DOHH2 (cell line): ENCODE data around the gene TOR4A.
A peak's percentile ranks its signal among the peaks of the same experiment; 100 is the strongest.

ENCODE experiments used
- H3F3A ChIP-seq: fragments of 200-600 bp; sonication (generic), shearing (Covaris generic); 2 replicates; pipeline ENCODE4 v1.6.0; 2016; ENCODE audit warnings: antibody characterized with exemption, mild to moderate bottlenecking; ENCODE audit not compliant: control insufficient read depth, insufficient read depth
- H3K27ac ChIP-seq: fragments of 200-600 bp; sonication (generic); 2 replicates; pipeline ENCODE4 v1.5.1; 2014; ENCODE audit warnings: low read depth, mild to moderate bottlenecking, low read length, moderate library complexity
- H3K27me3 ChIP-seq: fragments of 200-600 bp; sonication (generic); 2 replicates; pipeline ENCODE4 v1.6.1; 2014; ENCODE audit warnings: mild to moderate bottlenecking, low read length, mixed read lengths; ENCODE audit not compliant: control insufficient read depth
- H3K36me3 ChIP-seq: fragments of 200-600 bp; sonication (generic); 2 replicates; pipeline ENCODE4 v1.6.1; 2014; ENCODE audit warnings: mild to moderate bottlenecking, low read length, moderate library complexity, mixed read lengths; ENCODE audit not compliant: control insufficient read depth
- H3K4me1 ChIP-seq: fragments of 200-600 bp; sonication (generic); 2 replicates; pipeline ENCODE4 v1.6.1; 2014; ENCODE audit warnings: mild to moderate bottlenecking, low read length, mixed read lengths; ENCODE audit not compliant: control insufficient read depth
- H3K4me2 ChIP-seq: fragments of 200-600 bp; sonication (generic); 2 replicates; pipeline ENCODE4 v1.6.0; 2014; ENCODE audit warnings: mild to moderate bottlenecking, low read length, moderate library complexity
- H3K4me3 ChIP-seq: fragments of 200-600 bp; sonication (generic); 2 replicates; pipeline ENCODE4 v1.5.1; 2014; ENCODE audit warnings: mild to moderate bottlenecking, low read length, mixed read lengths
- H3K79me2 ChIP-seq: fragments of 200-600 bp; sonication (generic); 2 replicates; pipeline ENCODE4 v1.6.1; 2014; ENCODE audit warnings: mild to moderate bottlenecking, low read length, mixed read lengths; ENCODE audit not compliant: control insufficient read depth
- H3K9me2 ChIP-seq: fragments of 200-600 bp; sonication (generic); replicated peaks from 2 replicates; pipeline ENCODE4 v1.6.1; 2014; ENCODE audit warnings: mild to moderate bottlenecking, low read length, mixed read lengths; ENCODE audit not compliant: control insufficient read depth
- H3K9me3 ChIP-seq: fragments of 200-600 bp; sonication (generic); 2 replicates; pipeline ENCODE4 v1.6.1; 2014; ENCODE audit warnings: antibody characterized with exemption, low read length, mixed read lengths; ENCODE audit not compliant: control insufficient read depth, insufficient read depth
- H4K20me1 ChIP-seq: fragments of 200-600 bp; sonication (generic); 2 replicates; pipeline ENCODE4 v1.6.0; 2014; ENCODE audit warnings: low read depth, mild to moderate bottlenecking, antibody characterized with exemption, low read length, moderate library complexity; ENCODE audit not compliant: control insufficient read depth, insufficient read depth
- EZH2phosphoT487 ChIP-seq: fragments of 200-600 bp; sonication (generic); IDR thresholded peaks from 2 replicates; pipeline ENCODE4 v1.6.1; 2017; ENCODE audit warnings: borderline replicate concordance, mild to moderate bottlenecking, antibody characterized with exemption, low read length, moderate library complexity, mixed read lengths
- TF ChIP-seq, protein P1 (sequence below): fragments of 200-600 bp; sonication (generic); IDR thresholded peaks from one replicate; pipeline ENCODE4 v1.5.1; 2014; ENCODE audit warnings: antibody characterized with exemption, mild to moderate bottlenecking, low read depth, low read length; ENCODE audit not compliant: poor library complexity, severe bottlenecking

TOR4A gene

DNA sequence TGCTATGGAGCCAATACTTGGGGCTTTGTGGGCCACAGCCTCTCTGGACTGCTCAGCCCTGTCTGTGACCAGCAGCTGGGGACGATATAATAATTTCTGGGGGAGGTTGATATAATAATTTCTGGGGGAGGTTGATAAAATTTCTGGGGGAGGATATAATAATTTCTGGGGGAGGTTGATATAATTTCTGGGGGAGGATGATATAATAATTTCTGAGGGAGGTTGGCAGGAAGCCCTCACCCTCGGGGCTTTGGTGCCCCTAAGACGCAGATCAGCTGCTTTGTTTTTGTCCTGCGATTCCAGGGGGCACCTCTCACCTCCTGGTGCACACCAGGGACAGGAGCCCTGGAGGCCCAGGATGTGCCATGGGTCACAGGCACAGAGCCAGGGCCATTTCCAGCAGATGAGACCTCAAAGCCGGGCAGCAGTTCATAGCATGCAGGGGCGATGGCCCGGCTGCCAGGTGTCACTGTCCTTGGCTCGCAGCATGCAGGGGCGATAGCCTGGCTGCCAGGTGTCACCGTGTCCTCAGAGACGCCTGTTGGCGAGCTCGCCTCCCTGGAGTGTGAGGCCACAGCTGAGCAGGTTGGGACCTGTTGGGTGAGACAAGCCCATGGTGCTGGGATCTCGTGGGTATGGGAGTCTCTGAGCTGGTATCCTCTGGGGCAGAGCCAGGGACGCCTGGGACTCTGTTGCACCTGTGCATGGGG, 3.8 kb upstream of the TOR4A start:
- Histone ChIP-seq H3F3A (peaks cover 15% of the 10 kb centered on the region), H3K27ac (peak overlapping the region; percentile 85), H3K9me2 (no peaks in the 10 kb centered on the region), H3K4me1 (peaks cover 94% of the 10 kb centered on the region), H3K27me3 (no peaks in the 10 kb centered on the region), H4K20me1 (no peaks in the 10 kb centered on the region), H3K79me2 (peaks cover 35% of the 10 kb centered on the region), H3K4me2 (peak overlapping the region; percentile 85), H3K9me3 (no peaks in the 10 kb centered on the region), H3K4me3 (peak overlapping the region; percentile 85), H3K36me3 (peaks cover 48% of the 10 kb centered on the region)
- TF ChIP-seq, protein P1, sequence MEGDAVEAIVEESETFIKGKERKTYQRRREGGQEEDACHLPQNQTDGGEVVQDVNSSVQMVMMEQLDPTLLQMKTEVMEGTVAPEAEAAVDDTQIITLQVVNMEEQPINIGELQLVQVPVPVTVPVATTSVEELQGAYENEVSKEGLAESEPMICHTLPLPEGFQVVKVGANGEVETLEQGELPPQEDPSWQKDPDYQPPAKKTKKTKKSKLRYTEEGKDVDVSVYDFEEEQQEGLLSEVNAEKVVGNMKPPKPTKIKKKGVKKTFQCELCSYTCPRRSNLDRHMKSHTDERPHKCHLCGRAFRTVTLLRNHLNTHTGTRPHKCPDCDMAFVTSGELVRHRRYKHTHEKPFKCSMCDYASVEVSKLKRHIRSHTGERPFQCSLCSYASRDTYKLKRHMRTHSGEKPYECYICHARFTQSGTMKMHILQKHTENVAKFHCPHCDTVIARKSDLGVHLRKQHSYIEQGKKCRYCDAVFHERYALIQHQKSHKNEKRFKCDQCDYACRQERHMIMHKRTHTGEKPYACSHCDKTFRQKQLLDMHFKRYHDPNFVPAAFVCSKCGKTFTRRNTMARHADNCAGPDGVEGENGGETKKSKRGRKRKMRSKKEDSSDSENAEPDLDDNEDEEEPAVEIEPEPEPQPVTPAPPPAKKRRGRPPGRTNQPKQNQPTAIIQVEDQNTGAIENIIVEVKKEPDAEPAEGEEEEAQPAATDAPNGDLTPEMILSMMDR = no peak
- TF ChIP-seq EZH2phosphoT487 = no peak

DNA sequence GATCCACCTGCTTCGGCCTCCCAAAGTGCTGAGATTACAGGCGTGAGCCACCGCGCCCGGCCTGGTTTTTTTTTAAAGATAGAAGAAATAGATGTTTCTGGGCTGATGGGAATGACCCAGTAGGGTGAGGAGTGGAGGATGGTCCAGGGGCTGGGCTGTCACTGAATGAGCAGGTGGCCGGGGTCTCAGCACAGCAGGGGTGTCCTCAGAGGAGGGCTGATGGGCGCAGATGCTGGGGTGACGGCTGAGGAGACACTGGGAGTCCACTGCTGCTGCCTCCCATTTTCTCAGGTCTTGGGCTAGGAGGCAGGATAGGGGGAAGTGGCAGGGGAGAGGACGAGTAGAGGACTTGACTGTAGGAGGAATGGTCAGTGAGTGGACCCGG, 2.3 kb upstream of the TOR4A start:
- H3F3A ChIP-seq = peaks cover 5% of the 10 kb centered on the region; the same call in 1 of the 2 replicates
- H3K4me3 ChIP-seq = peak overlapping the region; percentile 85
- TF ChIP-seq, protein P1 = no peak
- no peak for TF ChIP-seq EZH2phosphoT487
- peaks cover 86% of the 10 kb centered on the region for H3K4me1 ChIP-seq
- peaks cover 33% of the 10 kb centered on the region for H3K79me2 ChIP-seq
- H3K9me2 ChIP-seq = no peaks in the 10 kb centered on the region
- H3K27ac ChIP-seq = peak overlapping the region; percentile 85
- H3K27me3 ChIP-seq = no peaks in the 10 kb centered on the region
- no peaks in the 10 kb centered on the region for H4K20me1 ChIP-seq
- peak overlapping the region; percentile 85 for H3K4me2 ChIP-seq
- peaks cover 49% of the 10 kb centered on the region for H3K36me3 ChIP-seq
- H3K9me3 ChIP-seq = no peaks in the 10 kb centered on the region

DNA sequence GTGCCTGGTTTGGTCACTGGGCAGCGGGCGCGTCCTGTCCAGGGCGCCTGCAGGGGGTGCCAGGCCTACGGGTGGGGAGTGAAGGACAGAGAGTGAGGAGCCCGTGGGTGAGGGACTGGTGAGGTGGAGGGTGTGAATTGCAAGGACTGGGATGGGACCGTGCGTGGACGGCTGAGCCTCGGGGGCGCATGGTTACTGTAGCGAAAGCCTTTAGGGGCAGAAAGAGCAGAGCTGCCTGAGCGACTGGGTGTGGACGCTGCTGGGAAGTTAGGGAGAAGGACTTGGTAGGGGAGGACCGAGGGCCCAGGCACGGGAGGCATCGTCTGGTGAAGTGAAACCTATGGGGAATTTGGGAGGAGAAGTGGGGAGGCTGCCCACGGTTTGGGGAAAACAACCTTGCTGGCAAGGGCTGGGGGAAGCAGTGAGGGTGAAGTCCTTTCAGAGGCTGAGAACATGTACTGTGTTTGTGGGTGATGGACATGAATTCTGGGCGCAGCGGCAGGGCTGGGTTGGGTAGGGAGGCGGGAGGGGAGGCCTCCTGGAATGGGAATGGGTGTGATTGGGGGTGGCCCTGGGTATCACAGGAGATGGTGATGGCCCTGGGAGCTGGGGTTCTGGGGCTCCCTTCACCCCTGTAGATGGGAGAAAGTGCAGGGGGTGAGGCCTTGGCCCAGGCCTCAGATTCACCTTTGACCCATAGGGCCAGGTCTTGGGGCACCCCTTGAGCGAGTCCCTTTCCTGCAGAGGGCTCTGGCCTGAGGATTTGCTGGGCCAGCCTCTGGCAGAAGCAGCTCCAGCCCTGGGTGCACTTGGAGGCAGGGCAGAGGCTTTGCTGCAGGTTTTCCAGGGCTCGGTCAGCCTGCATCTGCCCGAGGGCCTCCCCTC, 1.7 kb upstream of the TOR4A start:
- Histone ChIP-seq H3K4me1 (peaks cover 86% of the 10 kb centered on the region), H3F3A (peaks cover 5% of the 10 kb centered on the region; the same call in 1 of the 2 replicates), H3K79me2 (peaks cover 27% of the 10 kb centered on the region), H3K27ac (peak overlapping the region; percentile 85), H3K9me3 (no peaks in the 10 kb centered on the region), H3K4me3 (peak overlapping the region; percentile 85), H3K9me2 (no peaks in the 10 kb centered on the region), H3K36me3 (peaks cover 42% of the 10 kb centered on the region), H3K4me2 (peak overlapping the region; percentile 85), H4K20me1 (no peaks in the 10 kb centered on the region), H3K27me3 (no peaks in the 10 kb centered on the region)
- TF ChIP-seq EZH2phosphoT487 = no peak
- TF ChIP-seq, protein P1 = no peak
